ENCODE results near the gene TRUB1. TPM values are rescaled to one million over a fixed set of nuclear protein-coding genes. Genes with fewer than 3 reads are reported as not detected.
"Not testable (repeated sequence)": the region's sequence is repeated elsewhere in the genome, so short reads cannot be mapped to it uniquely, and the experiment has no call there.

The TRUB1 gene
- total RNA-seq, 1 donor from 2014 or later: 15.1 TPM

GRCh38 chr10:114922003-114922402 lies 16.0 kb upstream of the TRUB1 start:
- Histone ChIP-seq H3K9me3 (ENCODE audit: control insufficient read depth in 3 of 3, low read length in 3 of 3) (no peaks in the 10 kb centered on the region), H3K4me1 (ENCODE audit: control insufficient read depth in 3 of 3, insufficient read depth in 3 of 3, low read length in 3 of 3) (no peaks in the 10 kb centered on the region), H3K27ac (ENCODE audit: low read depth, low read length) (no peak overlapping the region), H3K4me3 (ENCODE audit: low read length in 3 of 3) (no peak overlapping the region), H3K9ac (ENCODE audit: low read depth in 1 of 3, low read length in 3 of 3) (no peak overlapping the region), H3K36me3 (ENCODE audit: control insufficient read depth in 3 of 3, insufficient read depth in 3 of 3, low read length in 3 of 3) (no peaks in the 10 kb centered on the region), H3K27me3 (ENCODE audit: control insufficient read depth in 3 of 3, insufficient read depth in 3 of 3, low read length in 3 of 3) (no peaks in the 10 kb centered on the region)

GRCh38 chr10:114923551-114923950 lies 14.4 kb upstream of the TRUB1 start:
- Histone ChIP-seq H3K4me3 (ENCODE audit: low read length in 3 of 3) (no peak overlapping the region), H3K36me3 (ENCODE audit: control insufficient read depth in 3 of 3, insufficient read depth in 3 of 3, low read length in 3 of 3) (no peaks in the 10 kb centered on the region), H3K4me1 (ENCODE audit: control insufficient read depth in 3 of 3, insufficient read depth in 3 of 3, low read length in 3 of 3) (no peaks in the 10 kb centered on the region), H3K27me3 (ENCODE audit: control insufficient read depth in 3 of 3, insufficient read depth in 3 of 3, low read length in 3 of 3) (no peaks in the 10 kb centered on the region), H3K9me3 (ENCODE audit: control insufficient read depth in 3 of 3, low read length in 3 of 3) (no peaks in the 10 kb centered on the region), H3K9ac (ENCODE audit: low read depth in 1 of 3, low read length in 3 of 3) (no peak overlapping the region), H3K27ac (ENCODE audit: low read depth, low read length) (no peak overlapping the region)

- Histone ChIP-seq H3K27me3 (ENCODE audit: control insufficient read depth in 3 of 3, insufficient read depth in 3 of 3, low read length in 3 of 3) (no peaks in the 10 kb centered on the region), H3K9ac (ENCODE audit: low read depth in 1 of 3, low read length in 3 of 3) (no peak overlapping the region), H3K27ac (ENCODE audit: low read depth, low read length) (no peak overlapping the region), H3K36me3 (ENCODE audit: control insufficient read depth in 3 of 3, insufficient read depth in 3 of 3, low read length in 3 of 3) (no peaks in the 10 kb centered on the region), H3K4me3 (ENCODE audit: low read length in 3 of 3) (no peak overlapping the region), H3K9me3 (ENCODE audit: control insufficient read depth in 3 of 3, low read length in 3 of 3) (no peaks in the 10 kb centered on the region), H3K4me1 (ENCODE audit: control insufficient read depth in 3 of 3, insufficient read depth in 3 of 3, low read length in 3 of 3) (no peaks in the 10 kb centered on the region)
These were observed 12.1 kb upstream of the TRUB1 start for GRCh38 chr10:114925587-114926586.

- Histone ChIP-seq H3K9me3 (ENCODE audit: control insufficient read depth in 3 of 3, low read length in 3 of 3) (no peaks in the 10 kb centered on the region), H3K4me3 (ENCODE audit: low read length in 3 of 3) (no peak overlapping the region), H3K27ac (ENCODE audit: low read depth, low read length) (no peak overlapping the region), H3K36me3 (ENCODE audit: control insufficient read depth in 3 of 3, insufficient read depth in 3 of 3, low read length in 3 of 3) (no peaks in the 10 kb centered on the region), H3K27me3 (ENCODE audit: control insufficient read depth in 3 of 3, insufficient read depth in 3 of 3, low read length in 3 of 3) (no peaks in the 10 kb centered on the region), H3K4me1 (ENCODE audit: control insufficient read depth in 3 of 3, insufficient read depth in 3 of 3, low read length in 3 of 3) (peaks cover 0 to 8% (median 6%) of the 10 kb centered on the region in 3 donors), H3K9ac (ENCODE audit: low read depth in 1 of 3, low read length in 3 of 3) (no peak overlapping the region)
These were observed 9.2 kb upstream of the TRUB1 start for GRCh38 chr10:114928818-114929217.

GRCh38 chr10:114930320-114930719 lies 7.7 kb upstream of the TRUB1 start:
- Histone ChIP-seq H3K36me3 (ENCODE audit: control insufficient read depth in 3 of 3, insufficient read depth in 3 of 3, low read length in 3 of 3) (no peaks in the 10 kb centered on the region), H3K4me1 (ENCODE audit: control insufficient read depth in 3 of 3, insufficient read depth in 3 of 3, low read length in 3 of 3) (peaks cover 0 to 8% (median 6%) of the 10 kb centered on the region in 3 donors), H3K27ac (ENCODE audit: low read depth, low read length) (no peak overlapping the region), H3K27me3 (ENCODE audit: control insufficient read depth in 3 of 3, insufficient read depth in 3 of 3, low read length in 3 of 3) (no peaks in the 10 kb centered on the region), H3K4me3 (ENCODE audit: low read length in 3 of 3) (no peak overlapping the region), H3K9me3 (ENCODE audit: control insufficient read depth in 3 of 3, low read length in 3 of 3) (no peaks in the 10 kb centered on the region), H3K9ac (ENCODE audit: low read depth in 1 of 3, low read length in 3 of 3) (no peak overlapping the region)

- no peaks in the 10 kb centered on the region for H3K9me3 ChIP-seq (ENCODE audit: control insufficient read depth in 3 of 3, low read length in 3 of 3)
- H3K4me1 ChIP-seq (ENCODE audit: control insufficient read depth in 3 of 3, insufficient read depth in 3 of 3, low read length in 3 of 3): peaks cover 0 to 8% (median 6%) of the 10 kb centered on the region in 3 donors
- H3K9ac ChIP-seq (ENCODE audit: low read depth in 1 of 3, low read length in 3 of 3): no peak overlapping the region
- no peaks in the 10 kb centered on the region for H3K27me3 ChIP-seq (ENCODE audit: control insufficient read depth in 3 of 3, insufficient read depth in 3 of 3, low read length in 3 of 3)
- no peak overlapping the region for H3K27ac ChIP-seq (ENCODE audit: low read depth, low read length)
- no peak overlapping the region for H3K4me3 ChIP-seq (ENCODE audit: low read length in 3 of 3)
- no peaks in the 10 kb centered on the region for H3K36me3 ChIP-seq (ENCODE audit: control insufficient read depth in 3 of 3, insufficient read depth in 3 of 3, low read length in 3 of 3)
These were observed 6.8 kb upstream of the TRUB1 start for GRCh38 chr10:114931072-114931679.

GRCh38 chr10:114932225-114932624 lies 5.8 kb upstream of the TRUB1 start:
- no peak overlapping the region for H3K9ac ChIP-seq (ENCODE audit: low read depth in 1 of 3, low read length in 3 of 3)
- H3K36me3 ChIP-seq (ENCODE audit: control insufficient read depth in 3 of 3, insufficient read depth in 3 of 3, low read length in 3 of 3): no peaks in the 10 kb centered on the region
- no peaks in the 10 kb centered on the region for H3K27me3 ChIP-seq (ENCODE audit: control insufficient read depth in 3 of 3, insufficient read depth in 3 of 3, low read length in 3 of 3)
- H3K4me1 ChIP-seq (ENCODE audit: control insufficient read depth in 3 of 3, insufficient read depth in 3 of 3, low read length in 3 of 3): peaks cover 0 to 8% (median 6%) of the 10 kb centered on the region in 3 donors
- no peaks in the 10 kb centered on the region for H3K9me3 ChIP-seq (ENCODE audit: control insufficient read depth in 3 of 3, low read length in 3 of 3)
- no peak overlapping the region for H3K27ac ChIP-seq (ENCODE audit: low read depth, low read length)
- H3K4me3 ChIP-seq (ENCODE audit: low read length in 3 of 3): no peak overlapping the region

- Histone ChIP-seq H3K27me3 (ENCODE audit: control insufficient read depth in 3 of 3, insufficient read depth in 3 of 3, low read length in 3 of 3) (no peaks in the 10 kb centered on the region), H3K27ac (ENCODE audit: low read depth, low read length) (no peak overlapping the region), H3K36me3 (ENCODE audit: control insufficient read depth in 3 of 3, insufficient read depth in 3 of 3, low read length in 3 of 3) (no peaks in the 10 kb centered on the region), H3K9ac (ENCODE audit: low read depth in 1 of 3, low read length in 3 of 3) (no peak overlapping the region), H3K9me3 (ENCODE audit: control insufficient read depth in 3 of 3, low read length in 3 of 3) (no peaks in the 10 kb centered on the region), H3K4me1 (ENCODE audit: control insufficient read depth in 3 of 3, insufficient read depth in 3 of 3, low read length in 3 of 3) (peaks cover 0 to 8% (median 6%) of the 10 kb centered on the region in 3 donors), H3K4me3 (ENCODE audit: low read length in 3 of 3) (no peak overlapping the region)
These were observed 5.0 kb upstream of the TRUB1 start for GRCh38 chr10:114932945-114933344.

GRCh38 chr10:114933588-114933987 lies 4.4 kb upstream of the TRUB1 start:
- H3K36me3 ChIP-seq (ENCODE audit: control insufficient read depth in 3 of 3, insufficient read depth in 3 of 3, low read length in 3 of 3): no peaks in the 10 kb centered on the region
- H3K4me3 ChIP-seq (ENCODE audit: low read length in 3 of 3): no peak overlapping the region
- no peak overlapping the region for H3K27ac ChIP-seq (ENCODE audit: low read depth, low read length)
- H3K9me3 ChIP-seq (ENCODE audit: control insufficient read depth in 3 of 3, low read length in 3 of 3): no peaks in the 10 kb centered on the region
- no peaks in the 10 kb centered on the region for H3K27me3 ChIP-seq (ENCODE audit: control insufficient read depth in 3 of 3, insufficient read depth in 3 of 3, low read length in 3 of 3)
- no peak overlapping the region for H3K9ac ChIP-seq (ENCODE audit: low read depth in 1 of 3, low read length in 3 of 3)
- H3K4me1 ChIP-seq (ENCODE audit: control insufficient read depth in 3 of 3, insufficient read depth in 3 of 3, low read length in 3 of 3): peaks cover 5 to 11% (median 6%) of the 10 kb centered on the region in 3 donors

- H3K4me3 ChIP-seq (ENCODE audit: low read length in 3 of 3); H3K9ac ChIP-seq (ENCODE audit: low read depth in 1 of 3, low read length in 3 of 3); H3K36me3 ChIP-seq (ENCODE audit: control insufficient read depth in 3 of 3, insufficient read depth in 3 of 3, low read length in 3 of 3); H3K27ac ChIP-seq (ENCODE audit: low read depth, low read length); H3K27me3 ChIP-seq (ENCODE audit: control insufficient read depth in 3 of 3, insufficient read depth in 3 of 3, low read length in 3 of 3); H3K9me3 ChIP-seq (ENCODE audit: control insufficient read depth in 3 of 3, low read length in 3 of 3): not testable (repeated sequence)
- H3K4me1 ChIP-seq (ENCODE audit: control insufficient read depth in 3 of 3, insufficient read depth in 3 of 3, low read length in 3 of 3): peaks cover 8 to 11% (median 9%) of the 10 kb centered on the region in 3 donors
These were observed 4.0 kb upstream of the TRUB1 start for GRCh38 chr10:114933995-114934394.

Measured in skeletal muscle tissue (tissue), 4 donors.